Measurements from ENCODE around the gene HADH. TPM values are rescaled to one million over a fixed set of nuclear protein-coding genes. Genes with fewer than 3 reads are reported as not detected.
A peak's percentile ranks its signal among the peaks of the same experiment; 100 is the strongest.

Gene HADH
- total RNA-seq, 1 donor from 2014 or later: 238 TPM

DNA sequence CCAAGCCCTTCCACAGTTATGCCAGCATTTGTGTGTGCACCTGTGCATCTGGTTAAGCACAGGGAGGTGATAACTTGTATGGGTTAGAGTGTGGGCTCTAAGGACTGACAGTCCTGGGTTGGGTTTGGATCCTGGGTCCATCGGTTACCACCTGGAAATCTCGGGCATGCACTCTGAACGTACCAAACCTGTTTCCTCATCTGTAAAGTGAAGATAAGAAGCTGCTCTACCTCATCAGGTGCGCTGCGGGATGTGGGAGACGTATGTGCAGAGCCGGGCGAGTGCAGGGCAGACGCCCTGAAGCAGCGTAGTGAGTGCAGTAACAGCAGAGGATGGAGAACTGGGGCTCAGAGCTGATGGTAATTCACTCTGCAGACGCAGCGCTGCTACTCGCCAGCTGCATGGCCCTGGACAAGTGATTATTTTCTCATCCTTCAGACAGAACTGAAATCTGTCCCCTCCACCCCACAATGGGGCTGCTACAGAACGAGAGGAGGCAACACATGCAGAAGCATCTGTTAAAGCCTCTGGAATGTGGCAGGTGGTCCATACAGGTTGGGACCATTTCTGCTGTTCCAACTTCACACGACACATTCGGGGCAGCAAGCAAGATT lies 64.4 kb downstream of the HADH start:
- Histone ChIP-seq H3K27me3 (ENCODE audit: low read depth) (no peaks in the 10 kb centered on the region), H3K36me3 (no peaks in the 10 kb centered on the region), H3K27ac (replicated peaks) (no peak overlapping the region), H3K4me1 (no peaks in the 10 kb centered on the region), H3K9me3 (replicated peaks) (no peaks in the 10 kb centered on the region), H3K4me3 (no peak overlapping the region)
- intact Hi-C loops (cut with micrococcal nuclease): no loop called here
- TF ChIP-seq, protein P1, sequence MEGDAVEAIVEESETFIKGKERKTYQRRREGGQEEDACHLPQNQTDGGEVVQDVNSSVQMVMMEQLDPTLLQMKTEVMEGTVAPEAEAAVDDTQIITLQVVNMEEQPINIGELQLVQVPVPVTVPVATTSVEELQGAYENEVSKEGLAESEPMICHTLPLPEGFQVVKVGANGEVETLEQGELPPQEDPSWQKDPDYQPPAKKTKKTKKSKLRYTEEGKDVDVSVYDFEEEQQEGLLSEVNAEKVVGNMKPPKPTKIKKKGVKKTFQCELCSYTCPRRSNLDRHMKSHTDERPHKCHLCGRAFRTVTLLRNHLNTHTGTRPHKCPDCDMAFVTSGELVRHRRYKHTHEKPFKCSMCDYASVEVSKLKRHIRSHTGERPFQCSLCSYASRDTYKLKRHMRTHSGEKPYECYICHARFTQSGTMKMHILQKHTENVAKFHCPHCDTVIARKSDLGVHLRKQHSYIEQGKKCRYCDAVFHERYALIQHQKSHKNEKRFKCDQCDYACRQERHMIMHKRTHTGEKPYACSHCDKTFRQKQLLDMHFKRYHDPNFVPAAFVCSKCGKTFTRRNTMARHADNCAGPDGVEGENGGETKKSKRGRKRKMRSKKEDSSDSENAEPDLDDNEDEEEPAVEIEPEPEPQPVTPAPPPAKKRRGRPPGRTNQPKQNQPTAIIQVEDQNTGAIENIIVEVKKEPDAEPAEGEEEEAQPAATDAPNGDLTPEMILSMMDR (IDR thresholded peaks at IDR 0.05; ENCODE audit: borderline replicate concordance): no peak
- DNase-seq: no peak

DNA sequence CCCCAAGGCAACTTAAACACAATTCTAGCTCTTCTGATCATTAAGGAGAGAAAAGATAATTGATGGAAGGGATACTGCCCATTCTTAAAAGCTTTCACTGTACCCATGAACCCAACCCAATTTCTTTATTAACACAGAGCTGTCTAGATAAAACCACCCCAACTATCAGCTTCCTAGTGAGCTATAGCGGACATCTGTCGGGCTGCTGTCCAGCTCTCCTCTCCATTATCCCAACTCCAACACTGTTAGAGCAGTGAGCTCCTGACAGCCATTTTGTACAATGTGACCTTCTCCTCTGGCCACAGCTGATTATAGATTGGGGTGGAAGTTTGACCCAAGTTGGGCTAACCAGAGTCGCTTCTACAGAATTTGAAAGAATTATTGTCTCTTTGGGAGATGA lies 66.1 kb downstream of the HADH start:
- H3K27me3 ChIP-seq (ENCODE audit: low read depth): no peaks in the 10 kb centered on the region
- intact Hi-C loops (cut with micrococcal nuclease): no loop called here
- no peaks in the 10 kb centered on the region for H3K36me3 ChIP-seq
- DNase-seq: no peak
- no peaks in the 10 kb centered on the region for H3K9me3 ChIP-seq (replicated peaks)
- TF ChIP-seq, protein P1 (IDR thresholded peaks at IDR 0.05; ENCODE audit: borderline replicate concordance): no peak
- H3K27ac ChIP-seq (replicated peaks): no peak overlapping the region
- H3K4me3 ChIP-seq: no peak overlapping the region
- H3K4me1 ChIP-seq: no peaks in the 10 kb centered on the region

DNA sequence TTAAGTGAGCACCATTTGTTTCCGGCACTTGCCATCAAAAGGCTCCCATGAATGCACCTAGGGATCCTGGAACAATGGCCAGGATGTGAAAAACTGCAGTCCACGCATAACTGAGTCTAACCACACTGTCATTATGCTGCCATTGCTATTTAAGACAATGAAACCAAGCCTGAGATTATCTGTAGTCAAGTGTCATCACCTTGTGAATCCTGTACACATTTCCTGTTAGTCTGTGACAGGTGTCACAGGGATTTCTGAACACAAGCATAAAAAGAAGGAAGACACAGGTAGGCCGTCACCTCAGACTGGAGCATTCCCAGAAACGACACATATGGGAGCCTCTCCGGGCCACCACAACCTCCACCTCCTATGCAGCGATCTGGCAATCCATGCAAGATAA lies 66.7 kb downstream of the HADH start:
- Histone ChIP-seq H3K27ac (replicated peaks) (no peak overlapping the region), H3K4me3 (no peak overlapping the region), H3K4me1 (no peaks in the 10 kb centered on the region), H3K9me3 (replicated peaks) (no peaks in the 10 kb centered on the region), H3K27me3 (ENCODE audit: low read depth) (peaks cover 4% of the 10 kb centered on the region), H3K36me3 (no peaks in the 10 kb centered on the region)
- intact Hi-C loops (cut with micrococcal nuclease): no loop called here
- TF ChIP-seq, protein P1 (IDR thresholded peaks at IDR 0.05; ENCODE audit: borderline replicate concordance): no peak
- DNase-seq: no peak

DNA sequence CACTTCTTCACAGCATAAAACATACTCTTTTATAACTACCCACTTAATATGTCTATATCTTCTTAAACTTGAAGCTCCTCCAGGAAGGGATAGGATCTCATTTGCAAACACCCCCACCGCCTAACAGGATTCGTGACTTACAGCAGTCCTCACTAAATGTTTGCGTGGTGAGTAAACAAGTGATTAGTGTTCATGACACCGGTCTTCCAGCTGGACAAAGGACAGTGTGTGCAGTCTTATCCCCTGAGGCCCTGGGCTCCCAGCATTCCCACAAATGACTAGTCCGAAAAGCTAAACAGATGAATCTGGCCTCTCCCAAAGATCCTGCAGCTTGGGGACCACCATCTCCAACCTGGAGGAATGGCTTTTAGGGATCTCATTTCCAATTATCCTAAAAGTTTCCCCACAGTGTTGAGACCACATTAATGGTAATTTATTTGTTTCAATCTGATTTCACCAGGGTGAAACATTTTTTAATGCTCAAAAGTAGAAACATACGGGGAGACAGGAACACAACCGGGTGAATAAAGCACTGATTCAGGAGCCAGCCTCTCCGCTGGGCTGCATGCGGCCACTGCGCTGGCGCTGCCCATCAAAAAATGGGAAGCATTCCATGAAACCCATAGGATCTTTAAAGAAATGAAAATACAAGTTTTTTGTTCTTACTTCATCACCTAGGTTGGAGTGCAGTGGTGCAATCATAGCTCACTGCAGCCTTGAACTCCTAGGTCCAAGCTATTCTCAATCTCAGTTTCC lies 69.2 kb downstream of the HADH start:
- Histone ChIP-seq H3K36me3 (no peaks in the 10 kb centered on the region), H3K27ac (replicated peaks) (no peak overlapping the region), H3K9me3 (replicated peaks) (no peaks in the 10 kb centered on the region), H3K27me3 (ENCODE audit: low read depth) (peaks cover 16% of the 10 kb centered on the region), H3K4me3 (no peak overlapping the region), H3K4me1 (no peaks in the 10 kb centered on the region)
- no peak for DNase-seq
- intact Hi-C loops (cut with micrococcal nuclease): no loop called here
- TF ChIP-seq, protein P1 (IDR thresholded peaks at IDR 0.05; ENCODE audit: borderline replicate concordance): no peak

DNA sequence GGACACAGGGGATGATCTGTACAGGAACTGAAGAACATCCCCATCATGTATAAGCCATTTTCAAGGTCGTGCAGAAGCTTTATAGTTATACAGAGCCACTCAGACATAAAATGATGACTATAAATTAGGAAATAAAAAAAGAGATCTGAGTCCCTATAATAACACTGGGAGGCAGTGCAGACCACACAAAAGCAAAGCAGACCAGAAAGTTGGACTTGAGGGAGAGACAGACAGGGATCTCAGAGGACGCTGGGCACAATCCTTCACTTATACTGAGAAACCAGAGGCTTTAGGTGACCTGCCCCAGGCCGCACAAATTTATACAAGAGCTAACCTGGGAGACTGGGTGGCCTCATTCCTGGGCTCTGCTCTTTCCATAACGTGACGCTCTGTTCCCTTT lies 70.5 kb downstream of the HADH start:
- DNase-seq: no peak
- no peak overlapping the region for H3K4me3 ChIP-seq
- TF ChIP-seq, protein P1 (IDR thresholded peaks at IDR 0.05; ENCODE audit: borderline replicate concordance): peak; percentile 57
- peaks cover 22% of the 10 kb centered on the region for H3K27me3 ChIP-seq (ENCODE audit: low read depth)
- H3K36me3 ChIP-seq: no peaks in the 10 kb centered on the region
- intact Hi-C loops (cut with micrococcal nuclease): no loop called here
- H3K27ac ChIP-seq (replicated peaks): no peak overlapping the region
- H3K9me3 ChIP-seq (replicated peaks): no peaks in the 10 kb centered on the region
- H3K4me1 ChIP-seq: no peaks in the 10 kb centered on the region

Data from left ventricle myocardium inferior (tissue), 1 donor.